PC-9 (cell line): ENCODE data around the gene CABLES2. TPM values are rescaled to one million over a fixed set of nuclear protein-coding genes. Genes with fewer than 3 reads are reported as not detected.

Experiments used
- BruUV-seq: library from RNA; stranded (reverse); fragments of 400-500 nt; replicated peaks from 2 replicates; lab custom pipeline; 2021; lab: Mats Ljungman, UMichigan
- CTCF ChIA-PET: fragments of 300-600 bp; sonication (Branson Sonifier 250); formaldehyde crosslinking; loops from one replicate; lab custom pipeline; 2022; ENCODE audit warnings: antibody characterized with exemption; lab: Charles Lee
- POLR2A ChIA-PET: fragments of 300-600 bp; sonication (Branson Sonifier 250); formaldehyde crosslinking; loops from one replicate; lab custom pipeline; 2022; ENCODE audit warnings: antibody characterized with exemption; ENCODE audit not compliant: unreplicated experiment; lab: Charles Lee
- DNase-seq, 2 experiments: peaks; one replicate each; pipeline versions ENCODE4 v3.0.0 to v3.0.0-alpha.2; 2015 to 2022; ENCODE audit warnings: mixed read lengths in 1 of 2
- H2AFZ ChIP-seq: fragments of 200-600 bp; sonication (generic); 2 replicates; pipeline ENCODE4 v1.8.1; 2017; ENCODE audit warnings: antibody characterized with exemption
- H3F3A ChIP-seq: fragments of 200-600 bp; sonication (generic); 2 replicates; pipeline ENCODE4 v1.8.1; 2017; ENCODE audit warnings: antibody characterized with exemption, mild to moderate bottlenecking, low read depth; ENCODE audit not compliant: insufficient read depth
- H3K27ac ChIP-seq: fragments of 200-600 bp; sonication (generic); 2 replicates; pipeline ENCODE4 v1.6.1; 2016; ENCODE audit warnings: mixed run types
- H3K27me3 ChIP-seq: fragments of 200-600 bp; sonication (generic); 2 replicates; pipeline ENCODE4 v1.6.1; 2016; ENCODE audit warnings: low read depth, mixed run types; ENCODE audit not compliant: insufficient read depth
- H3K36me3 ChIP-seq: fragments of 200-600 bp; sonication (generic); 2 replicates; pipeline ENCODE4 v1.6.1; 2016; ENCODE audit warnings: low read depth, mixed run types
- H3K4me1 ChIP-seq: fragments of 200-600 bp; sonication (generic); replicated peaks from 2 replicates; pipeline ENCODE4 v1.6.1; 2016; ENCODE audit warnings: mixed run types; ENCODE audit not compliant: insufficient read depth
- H3K4me2 ChIP-seq: fragments of 200-600 bp; sonication (generic); 2 replicates; pipeline ENCODE4 v1.6.1; 2017; ENCODE audit warnings: mixed run types
- H3K4me3 ChIP-seq: fragments of 200-600 bp; sonication (generic); 2 replicates; pipeline ENCODE4 v1.6.1; 2016; ENCODE audit warnings: mixed run types
- H3K79me2 ChIP-seq: fragments of 200-600 bp; sonication (generic); 2 replicates; pipeline ENCODE4 v1.6.1; 2017; ENCODE audit warnings: low read depth, mixed run types
- H3K9me2 ChIP-seq: fragments of 200-600 bp; sonication (generic); 2 replicates; pipeline ENCODE4 v1.8.1; 2017; ENCODE audit warnings: mild to moderate bottlenecking; ENCODE audit not compliant: insufficient read depth
- H3K9me3 ChIP-seq: fragments of 200-600 bp; sonication (generic); 2 replicates; pipeline ENCODE4 v1.8.1; 2016; ENCODE audit warnings: low read depth; ENCODE audit not compliant: insufficient read depth
- H4K20me1 ChIP-seq: fragments of 200-600 bp; sonication (generic); 2 replicates; pipeline ENCODE4 v1.8.1; 2017; ENCODE audit not compliant: insufficient read depth
- EZH2 ChIP-seq: fragments of 200-600 bp; sonication (generic); IDR thresholded peaks from 2 replicates; pipeline ENCODE4 v1.8.0; 2017; ENCODE audit warnings: antibody characterized with exemption, low read depth
- intact Hi-C: fragments of 100-400 bp; cut with micrococcal nuclease; formaldehyde crosslinking; loops from one replicate; pipeline ENCODE4 v1.10.0; 2022; ENCODE audit not compliant: unreplicated experiment
- total RNA-seq: library from RNA; stranded (reverse); gene quantifications from 2 replicates; pipeline ENCODE4 v1.2.3, GENCODE V29; 2021
- TF ChIP-seq, protein P1 (sequence below): fragments of 200-600 bp; sonication (generic); conservative IDR thresholded peaks from 2 replicates; pipeline ENCODE4 v1.6.1; 2017; ENCODE audit warnings: mixed run types, antibody characterized with exemption, mild to moderate bottlenecking, moderate library complexity

The CABLES2 gene
- total RNA-seq, 1 experiment from 2014 or later: 14.1 TPM

GRCh38 chr20:62430866-62431447, 23.9 kb upstream of the CABLES2 start:
- H3K79me2 ChIP-seq: no peaks in the 10 kb centered on the region
- no peak overlapping the region for H2AFZ ChIP-seq
- intact Hi-C loops: no loop called here
- H3F3A ChIP-seq: peaks cover 17% of the 10 kb centered on the region; the same call in 1 of the 2 replicates
- H4K20me1 ChIP-seq: no peaks in the 10 kb centered on the region
- peaks cover 26% of the 10 kb centered on the region for H3K4me1 ChIP-seq
- TF ChIP-seq, protein P1, sequence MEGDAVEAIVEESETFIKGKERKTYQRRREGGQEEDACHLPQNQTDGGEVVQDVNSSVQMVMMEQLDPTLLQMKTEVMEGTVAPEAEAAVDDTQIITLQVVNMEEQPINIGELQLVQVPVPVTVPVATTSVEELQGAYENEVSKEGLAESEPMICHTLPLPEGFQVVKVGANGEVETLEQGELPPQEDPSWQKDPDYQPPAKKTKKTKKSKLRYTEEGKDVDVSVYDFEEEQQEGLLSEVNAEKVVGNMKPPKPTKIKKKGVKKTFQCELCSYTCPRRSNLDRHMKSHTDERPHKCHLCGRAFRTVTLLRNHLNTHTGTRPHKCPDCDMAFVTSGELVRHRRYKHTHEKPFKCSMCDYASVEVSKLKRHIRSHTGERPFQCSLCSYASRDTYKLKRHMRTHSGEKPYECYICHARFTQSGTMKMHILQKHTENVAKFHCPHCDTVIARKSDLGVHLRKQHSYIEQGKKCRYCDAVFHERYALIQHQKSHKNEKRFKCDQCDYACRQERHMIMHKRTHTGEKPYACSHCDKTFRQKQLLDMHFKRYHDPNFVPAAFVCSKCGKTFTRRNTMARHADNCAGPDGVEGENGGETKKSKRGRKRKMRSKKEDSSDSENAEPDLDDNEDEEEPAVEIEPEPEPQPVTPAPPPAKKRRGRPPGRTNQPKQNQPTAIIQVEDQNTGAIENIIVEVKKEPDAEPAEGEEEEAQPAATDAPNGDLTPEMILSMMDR: no peak
- no peak for TF ChIP-seq EZH2
- H3K27me3 ChIP-seq: peaks cover 26% of the 10 kb centered on the region
- no peaks in the 10 kb centered on the region for H3K9me2 ChIP-seq
- H3K4me3 ChIP-seq: no peak overlapping the region
- no TSS peak for BruUV-seq
- DNase-seq: no peak
- no peak overlapping the region for H3K4me2 ChIP-seq
- no peaks in the 10 kb centered on the region for H3K9me3 ChIP-seq
- no peak overlapping the region for H3K27ac ChIP-seq
- H3K36me3 ChIP-seq: no peaks in the 10 kb centered on the region
- ChIA-PET POLR2A (no interaction called here), CTCF (no interaction called here)

DNA sequence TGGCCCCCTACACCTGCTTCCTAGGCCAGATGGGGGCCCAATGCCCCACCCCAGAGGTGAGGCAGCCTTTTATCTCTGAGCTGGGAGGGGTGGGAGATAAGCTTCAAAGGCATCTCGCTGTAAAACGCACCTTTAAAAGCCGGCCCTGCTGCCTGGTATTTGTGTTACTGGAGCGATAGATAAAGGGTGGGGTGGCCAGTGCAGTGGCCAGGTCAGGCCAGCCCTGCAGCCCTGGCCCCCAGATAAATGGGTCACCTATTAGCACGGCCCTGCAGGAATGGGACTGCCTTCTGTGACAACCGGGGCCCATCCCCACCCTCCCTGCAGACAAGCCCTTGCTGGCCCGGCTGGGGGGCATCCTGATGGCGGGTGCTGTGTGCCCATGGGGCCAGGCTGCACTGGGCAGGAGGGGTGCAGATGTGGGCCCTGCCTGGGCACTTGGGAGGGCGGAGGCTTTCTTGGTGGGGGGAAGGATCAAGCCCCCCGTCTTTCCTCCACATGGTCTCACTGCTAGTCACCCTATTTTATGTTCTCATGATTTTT, 23.3 kb upstream of the CABLES2 start:
- no TSS peak for BruUV-seq
- POLR2A ChIA-PET: interaction anchor here (0.6 kb wide), 1 partner anchor 146 kb away, joined by 3 read pairs; no protein-coding TSS in a partner anchor
- TF ChIP-seq, protein P1: no peak
- no peak for TF ChIP-seq EZH2
- H3K36me3 ChIP-seq: no peaks in the 10 kb centered on the region
- no peaks in the 10 kb centered on the region for H3K9me3 ChIP-seq
- H3K79me2 ChIP-seq: no peaks in the 10 kb centered on the region
- peaks cover 17% of the 10 kb centered on the region; the same call in 1 of the 2 replicates for H3F3A ChIP-seq
- no peak for DNase-seq
- H3K4me1 ChIP-seq: peaks cover 26% of the 10 kb centered on the region
- no peaks in the 10 kb centered on the region for H4K20me1 ChIP-seq
- H2AFZ ChIP-seq: no peak overlapping the region
- H3K4me2 ChIP-seq: no peak overlapping the region
- no peak overlapping the region for H3K4me3 ChIP-seq
- peaks cover 20% of the 10 kb centered on the region for H3K27me3 ChIP-seq
- CTCF ChIA-PET: no interaction called here
- no peaks in the 10 kb centered on the region for H3K9me2 ChIP-seq
- no peak overlapping the region for H3K27ac ChIP-seq
- intact Hi-C loops: no loop called here

- Histone ChIP-seq H3K79me2 (no peaks in the 10 kb centered on the region; the same call in 1 of the 2 replicates), H4K20me1 (no peaks in the 10 kb centered on the region), H3K4me2 (no peak overlapping the region), H3F3A (peaks cover 17% of the 10 kb centered on the region; the same call in 1 of the 2 replicates), H3K4me3 (no peak overlapping the region), H2AFZ (no peak overlapping the region), H3K27ac (no peak overlapping the region), H3K9me3 (no peaks in the 10 kb centered on the region), H3K9me2 (no peaks in the 10 kb centered on the region), H3K36me3 (no peaks in the 10 kb centered on the region), H3K4me1 (peaks cover 30% of the 10 kb centered on the region), H3K27me3 (peaks cover 13% of the 10 kb centered on the region)
- BruUV-seq: no TSS peak
- no peak for DNase-seq
- TF ChIP-seq, protein P1: no peak
- TF ChIP-seq EZH2: no peak
- POLR2A ChIA-PET: interaction anchor here (0.6 kb wide), 1 partner anchor 147 kb away, joined by 3 read pairs; no protein-coding TSS in a partner anchor
- intact Hi-C loops: loop anchor here (5.0 kb wide), 2 partner anchors 193 to 363 kb away; no protein-coding TSS in a partner anchor
- CTCF ChIA-PET: no interaction called here
Measured at GRCh38 chr20:62429455-62430310, 22.6 kb upstream of the CABLES2 start.
